Measurements from ENCODE around the gene KIF18B.
A peak's percentile ranks its signal among the peaks of the same experiment; 100 is the strongest.

Gene KIF18B

GRCh38 chr17:44965481-44966234 lies 18.1 kb upstream of the KIF18B start:
- no peak for TF ChIP-seq CTCF (IDR thresholded peaks at IDR 0.05; ENCODE audit: low read depth, low read length)
- DNase-seq (ENCODE audit: low read depth in 2 of 2), result no peak

GRCh38 chr17:44961921-44962350 lies 14.4 kb upstream of the KIF18B start:
- no peak for TF ChIP-seq CTCF (IDR thresholded peaks at IDR 0.05; ENCODE audit: low read depth, low read length)
- no peak overlapping the region for H3K4me3 ChIP-seq (replicated peaks in 1 of 2; ENCODE audit: low read depth in 2 of 2, low read length in 2 of 2)
- DNase-seq (ENCODE audit: low read depth in 2 of 2), result peak in 1 of 2 donors; percentile 41

More at GRCh38 chr17:44965481-44966234, 18.1 kb upstream of the KIF18B start:
- no peak overlapping the region for H3K4me3 ChIP-seq (replicated peaks in 1 of 2; ENCODE audit: low read depth in 2 of 2, low read length in 2 of 2)

GRCh38 chr17:44960691-44961090 lies 13.1 kb upstream of the KIF18B start:
- DNase-seq (ENCODE audit: low read depth in 2 of 2), result no peak
- H3K4me3 ChIP-seq (replicated peaks in 1 of 2; ENCODE audit: low read depth in 2 of 2, low read length in 2 of 2), result no peak overlapping the region
- no peak for TF ChIP-seq CTCF (IDR thresholded peaks at IDR 0.05; ENCODE audit: low read depth, low read length)

- TF ChIP-seq CTCF (IDR thresholded peaks at IDR 0.05; ENCODE audit: low read depth, low read length), result no peak
- peak overlapping the region in 1 of 2 donors; percentile 11 for H3K4me3 ChIP-seq (replicated peaks in 1 of 2; ENCODE audit: low read depth in 2 of 2, low read length in 2 of 2)
- no peak for DNase-seq (ENCODE audit: low read depth in 2 of 2)
These were observed 12.4 kb upstream of the KIF18B start for GRCh38 chr17:44959821-44960531.

- TF ChIP-seq CTCF (IDR thresholded peaks at IDR 0.05; ENCODE audit: low read depth, low read length), result no peak
- no peak overlapping the region for H3K4me3 ChIP-seq (replicated peaks in 1 of 2; ENCODE audit: low read depth in 2 of 2, low read length in 2 of 2)
- no peak for DNase-seq (ENCODE audit: low read depth in 2 of 2)
These were observed 9.7 kb upstream of the KIF18B start for GRCh38 chr17:44956998-44957981.

GRCh38 chr17:44955674-44956425 lies 8.3 kb upstream of the KIF18B start:
- no peak for DNase-seq (ENCODE audit: low read depth in 2 of 2)
- TF ChIP-seq CTCF (IDR thresholded peaks at IDR 0.05; ENCODE audit: low read depth, low read length), result no peak
- H3K4me3 ChIP-seq (replicated peaks in 1 of 2; ENCODE audit: low read depth in 2 of 2, low read length in 2 of 2), result no peak overlapping the region
